Effector CD8-positive, alpha-beta T cell (primary cell): ENCODE measurements around the gene CSNK1G2.

Source experiments
- DNase-seq: peaks from one replicate; lab custom pipeline; 2025; lab: John Stamatoyannopoulos, UW

The CSNK1G2 gene

DNA sequence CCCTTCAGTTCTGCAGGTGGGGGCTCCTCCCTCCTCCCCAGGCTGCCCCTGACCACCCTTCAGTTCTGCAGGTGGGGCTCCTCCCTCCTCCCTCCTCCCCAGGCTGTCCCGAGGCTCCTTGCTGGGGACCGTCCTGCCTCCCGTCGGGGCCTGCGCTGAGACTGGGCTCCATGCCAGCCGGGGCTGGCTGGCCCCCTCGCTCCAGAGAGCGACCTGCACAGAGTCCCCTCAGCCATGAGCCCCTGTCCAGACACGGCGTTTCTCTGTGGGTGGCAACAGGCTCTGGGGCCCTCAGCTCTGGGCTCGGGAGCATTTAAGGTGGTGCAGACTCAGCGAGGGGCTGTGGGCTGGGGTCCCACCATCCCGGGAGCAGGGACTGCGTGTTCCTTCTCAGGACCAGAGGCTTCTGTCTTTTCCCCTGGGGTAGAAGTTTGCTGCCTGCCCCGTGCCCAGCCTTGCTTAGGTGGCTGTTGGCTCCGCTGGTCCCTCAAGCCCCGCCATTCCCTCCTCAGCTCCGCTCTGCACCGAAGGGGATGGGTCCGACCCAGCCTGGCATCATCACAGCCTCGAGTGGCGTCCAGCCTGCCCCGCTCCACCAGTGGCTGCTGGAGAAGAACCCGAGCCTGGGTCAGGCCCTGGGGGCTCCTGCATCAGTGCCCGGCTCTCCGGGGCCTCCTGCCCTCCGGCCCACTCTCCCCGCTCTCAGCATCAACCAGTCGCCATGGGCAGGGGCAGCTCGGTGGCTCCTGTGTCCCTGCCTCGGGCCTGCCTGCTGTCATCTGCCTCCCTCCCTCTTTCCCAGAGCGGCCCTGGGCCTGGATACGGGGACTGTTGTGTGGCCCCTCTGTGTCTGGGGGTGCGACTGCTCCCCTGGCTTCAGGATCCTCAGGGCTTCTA is 27.6 kb downstream of the CSNK1G2 start:
- no peak for DNase-seq

DNA sequence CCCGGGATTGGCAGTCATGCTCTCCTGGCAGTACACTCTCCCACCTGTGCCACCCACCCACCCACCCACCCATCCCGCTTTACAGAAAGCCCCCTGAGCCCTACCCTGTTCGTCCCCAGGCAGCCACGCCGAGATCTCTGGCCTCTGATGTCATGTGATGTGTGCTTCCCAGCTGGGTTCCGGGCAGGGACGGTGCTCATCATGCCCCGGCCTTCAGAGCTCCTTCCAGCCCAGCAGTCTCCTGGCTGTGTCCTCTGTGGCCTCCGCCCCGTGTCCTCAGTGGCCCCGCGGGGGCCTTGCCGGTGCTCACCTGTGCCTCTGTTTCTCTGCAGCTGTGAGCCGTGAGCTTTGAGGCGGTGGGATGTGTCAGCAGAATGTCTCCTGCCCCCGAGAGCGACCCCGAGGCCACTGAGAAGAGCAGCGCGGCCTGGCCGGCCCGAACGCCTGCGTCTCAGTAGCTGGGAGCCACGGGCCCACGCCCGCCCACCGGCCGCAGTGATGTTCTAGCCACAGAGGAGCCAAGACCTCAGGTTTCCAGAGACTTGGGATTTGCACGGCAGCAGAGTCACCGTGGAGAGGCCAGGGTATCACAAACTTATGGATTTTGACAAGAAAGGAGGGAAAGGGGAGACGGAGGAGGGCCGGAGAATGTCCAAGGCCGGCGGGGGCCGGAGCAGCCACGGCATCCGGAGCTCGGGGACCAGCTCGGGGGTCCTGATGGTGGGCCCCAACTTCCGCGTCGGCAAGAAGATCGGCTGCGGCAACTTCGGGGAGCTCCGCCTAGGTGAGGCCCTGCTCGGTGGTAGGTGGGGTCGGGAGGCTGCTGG is 28.4 kb downstream of the CSNK1G2 start:
- DNase-seq: no peak

- DNase-seq: no peak
These were observed 29.2 kb downstream of the CSNK1G2 start for GRCh38 chr19:1970003-1970805.

- DNase-seq: no peak
These were observed 30.0 kb downstream of the CSNK1G2 start for GRCh38 chr19:1970806-1971502.

DNA sequence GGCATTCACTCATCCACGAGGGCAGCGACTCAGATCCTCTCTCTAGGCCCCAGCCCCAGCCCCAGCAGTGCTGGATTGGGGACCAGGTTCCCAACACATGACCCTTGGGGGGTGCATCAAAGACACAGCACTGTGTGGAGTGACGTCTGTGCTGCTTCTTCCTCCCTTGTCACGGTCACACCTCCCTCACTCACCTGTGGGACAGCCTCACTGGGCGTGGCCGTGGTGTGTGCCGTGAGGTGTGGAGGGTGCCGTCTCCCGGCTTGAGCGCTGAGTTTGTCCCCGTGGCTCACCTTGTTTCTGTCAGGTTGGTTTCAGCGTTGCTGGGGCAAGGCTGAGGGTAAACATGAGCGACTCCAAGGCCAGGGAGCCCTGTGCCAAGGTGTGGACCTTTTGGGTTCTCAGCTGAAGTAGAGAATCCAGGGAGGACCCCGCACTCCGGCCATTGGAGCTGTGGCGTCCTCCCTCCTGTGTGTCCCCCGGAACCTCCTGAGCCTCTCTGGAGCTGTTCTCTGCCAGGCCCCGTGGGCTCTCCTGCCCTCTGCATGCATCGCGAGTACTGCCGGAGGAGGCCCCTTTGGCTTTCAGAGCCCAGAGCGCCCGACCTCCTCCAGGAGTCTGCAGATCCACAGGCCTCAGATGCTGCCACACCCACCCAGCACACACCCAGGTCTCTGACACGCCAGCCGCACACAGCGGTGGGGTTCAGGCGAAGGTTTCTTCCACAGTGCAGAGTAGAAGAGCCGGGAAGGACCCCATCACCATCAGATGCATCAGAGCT is 33.6 kb downstream of the CSNK1G2 start:
- no peak for DNase-seq

GRCh38 chr19:1975162-1975480 is 34.1 kb downstream of the CSNK1G2 start:
- no peak for DNase-seq

DNA sequence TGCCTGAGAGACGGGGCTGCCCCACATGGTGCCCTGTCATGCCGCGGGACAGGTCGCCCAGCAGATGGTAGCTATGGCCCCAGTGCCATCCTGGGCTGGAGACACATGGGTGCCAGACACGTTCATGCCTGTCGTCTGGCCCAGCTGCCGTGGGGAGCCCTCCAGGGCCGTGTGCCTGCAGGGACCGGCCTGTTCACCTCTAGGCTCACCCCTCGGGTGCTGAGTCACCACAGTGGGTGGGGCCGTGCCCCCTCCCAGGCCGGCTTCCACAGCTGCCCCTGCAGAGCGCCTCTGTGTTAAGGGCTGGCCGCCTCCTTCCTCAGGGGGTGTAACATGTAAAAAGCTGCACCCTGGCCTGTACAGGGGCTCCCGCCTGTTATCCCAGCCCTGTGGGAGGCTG is 36.1 kb downstream of the CSNK1G2 start:
- DNase-seq: no peak

DNA sequence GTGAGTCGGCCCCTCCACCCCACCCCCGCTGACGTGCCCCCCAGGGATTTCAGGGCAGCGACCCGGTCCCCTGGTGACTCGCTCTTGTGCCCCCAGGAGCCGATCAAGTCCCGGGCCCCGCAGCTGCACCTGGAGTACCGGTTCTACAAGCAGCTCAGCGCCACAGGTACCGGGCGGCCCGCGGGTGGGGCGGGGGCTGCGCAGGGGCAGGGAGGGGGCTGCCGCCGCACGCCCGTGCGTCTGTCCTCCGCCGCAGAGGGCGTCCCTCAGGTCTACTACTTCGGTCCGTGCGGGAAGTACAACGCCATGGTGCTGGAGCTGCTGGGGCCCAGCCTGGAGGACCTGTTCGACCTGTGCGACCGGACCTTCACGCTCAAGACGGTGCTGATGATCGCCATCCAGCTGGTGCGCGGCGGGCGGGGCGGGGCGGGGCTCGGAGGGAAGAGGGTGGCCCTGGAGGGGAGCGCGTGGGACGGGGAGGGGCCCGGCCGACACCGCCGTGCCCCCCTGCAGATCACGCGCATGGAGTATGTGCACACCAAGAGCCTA is 37.4 kb downstream of the CSNK1G2 start:
- DNase-seq: no peak

- no peak for DNase-seq
These were observed 38.0 kb downstream of the CSNK1G2 start for GRCh38 chr19:1979017-1979416.

GRCh38 chr19:1979642-1980041 is 38.7 kb downstream of the CSNK1G2 start:
- no peak for DNase-seq

DNA sequence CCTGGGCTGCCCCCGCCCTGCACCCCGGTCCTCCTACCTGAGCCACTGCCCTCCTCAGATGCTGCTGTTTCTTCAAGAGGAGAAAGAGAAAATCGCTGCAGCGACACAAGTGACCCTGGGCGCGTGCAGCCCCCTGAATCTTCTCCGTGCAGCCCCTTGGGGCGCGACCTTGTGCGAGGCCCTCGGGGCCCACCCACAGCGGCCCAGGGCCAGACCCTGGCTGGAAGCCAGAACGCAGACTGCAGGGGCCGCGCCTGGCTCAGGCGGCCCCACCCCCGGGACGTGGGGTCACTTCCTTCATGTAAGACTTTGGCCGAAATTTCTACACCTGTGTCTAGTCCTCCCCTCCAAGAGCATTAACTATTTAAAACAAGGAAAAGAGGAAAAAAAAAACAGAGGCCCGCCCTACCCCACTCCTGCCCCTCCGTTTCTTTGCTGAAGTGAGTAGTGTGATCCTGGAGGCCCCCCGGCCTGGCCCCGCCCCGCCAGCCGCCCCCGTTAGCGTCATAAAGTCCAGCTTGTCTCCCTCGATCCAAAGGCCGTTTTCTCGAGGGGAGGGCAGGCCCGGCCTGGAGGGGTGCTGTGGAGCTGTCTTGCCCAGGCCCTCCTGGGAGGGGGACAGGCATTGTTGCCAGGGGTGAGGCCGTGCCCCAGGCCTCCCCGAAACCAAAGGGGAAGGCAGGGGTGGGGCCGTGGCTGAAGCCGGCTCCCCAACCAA is 39.3 kb downstream of the CSNK1G2 start:
- no peak for DNase-seq

GRCh38 chr19:1980809-1981181 is 39.8 kb downstream of the CSNK1G2 start:
- DNase-seq: no peak

- DNase-seq: no peak
These were observed 40.3 kb downstream of the CSNK1G2 start for GRCh38 chr19:1981253-1981652.

DNA sequence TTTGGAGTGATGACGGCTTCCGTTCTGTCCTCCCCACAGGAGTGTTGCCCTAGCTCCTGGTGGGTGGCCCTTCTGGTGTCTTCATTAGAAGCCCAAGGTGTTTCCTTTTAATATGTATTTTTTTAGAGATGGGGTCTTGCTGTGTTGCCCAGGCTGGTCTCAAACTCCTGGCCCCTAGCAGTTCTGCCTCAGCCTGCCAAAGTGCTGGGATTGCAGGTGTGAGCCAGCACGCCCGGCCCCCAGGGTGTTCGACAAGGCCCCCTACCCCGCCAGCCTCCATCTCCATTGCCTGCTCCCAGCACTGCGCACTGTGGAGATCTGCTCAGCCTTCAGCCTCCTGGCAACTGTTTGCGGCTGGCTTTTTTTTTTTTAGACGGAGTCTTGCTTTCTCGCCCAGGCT is 43.4 kb downstream of the CSNK1G2 start:
- no peak for DNase-seq

DNA sequence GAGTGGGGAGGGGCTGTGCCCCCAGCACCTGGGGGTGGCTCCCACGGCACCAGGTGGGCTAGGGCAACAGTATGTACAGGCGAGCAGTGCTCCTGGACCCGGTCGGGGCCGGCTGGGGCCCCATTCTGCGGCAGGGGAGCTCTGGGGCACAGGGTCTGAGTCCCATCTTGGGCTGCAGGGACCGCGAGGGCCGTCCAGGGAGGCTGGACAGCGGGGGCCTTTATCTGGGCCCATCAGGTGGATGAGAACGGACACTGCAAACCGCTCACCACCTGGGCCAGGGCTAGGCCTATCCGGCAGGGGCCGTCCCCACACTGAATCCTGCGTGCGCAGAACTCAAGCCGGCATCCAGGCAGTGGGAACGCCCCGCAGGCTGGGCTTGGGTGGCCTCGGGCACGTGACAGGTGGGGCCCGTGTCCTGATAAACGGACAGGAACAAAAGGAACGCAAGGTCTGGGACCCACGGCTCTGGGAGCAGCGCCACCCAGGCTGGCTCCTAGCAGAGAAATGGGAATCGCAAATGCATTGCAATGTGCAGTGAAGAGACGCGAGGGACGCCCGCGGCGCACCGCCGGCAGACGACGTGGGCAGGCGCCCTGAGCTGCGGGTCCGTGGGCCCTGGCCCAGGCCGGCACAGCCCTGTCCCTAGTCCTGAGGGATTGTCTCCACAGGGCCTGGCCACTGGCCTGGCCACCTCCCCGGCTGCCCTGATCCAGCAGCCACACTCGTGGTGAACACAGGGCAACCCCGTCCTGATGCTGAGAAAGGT is 44.8 kb downstream of the CSNK1G2 start:
- no peak for DNase-seq

DNA sequence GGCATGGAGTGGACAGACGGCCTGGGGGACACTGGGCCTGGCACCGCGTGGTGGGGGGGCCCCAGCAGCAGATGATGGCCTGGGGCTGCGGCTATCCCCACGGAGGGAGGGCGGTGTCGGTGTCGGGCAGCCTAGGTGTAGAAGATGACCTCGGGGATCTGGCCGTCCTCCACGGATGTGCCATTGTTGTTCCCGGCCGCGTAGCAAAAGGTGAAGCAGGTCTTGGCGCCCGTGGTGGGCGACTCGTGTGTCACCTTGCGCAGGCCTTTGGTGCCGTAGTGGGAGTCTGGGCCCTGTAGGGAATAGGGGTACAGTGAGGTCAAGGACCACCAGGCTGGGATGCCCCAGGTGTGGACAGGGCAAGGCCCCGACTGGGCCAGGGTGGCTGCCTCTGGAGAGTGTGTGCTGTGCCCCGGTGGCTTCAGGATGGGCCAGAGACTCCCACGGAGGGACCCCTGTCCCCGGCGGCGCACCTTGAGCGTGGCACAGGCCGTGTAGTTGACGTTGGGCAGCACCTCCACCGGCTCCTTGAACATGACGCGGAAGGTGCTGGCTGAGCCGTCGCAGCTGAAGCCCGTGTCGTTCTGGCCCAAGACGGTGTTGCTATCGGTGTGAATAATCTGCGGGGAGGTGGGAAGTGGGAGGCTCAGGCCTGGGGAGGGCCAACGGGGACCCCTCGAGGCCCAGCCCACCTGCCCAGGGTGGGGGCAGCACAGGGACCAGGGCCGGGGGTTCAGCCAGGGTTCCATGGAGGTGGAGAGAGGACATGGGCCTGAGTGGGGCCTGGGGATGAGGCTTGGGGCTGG is 45.6 kb downstream of the CSNK1G2 start:
- DNase-seq: no peak

- DNase-seq: no peak
These were observed 46.5 kb downstream of the CSNK1G2 start for GRCh38 chr19:1987197-1988187.
